WTC11 (cell line): ENCODE results near the gene ABCC4. TPM values are rescaled to one million over a fixed set of nuclear protein-coding genes. Genes with fewer than 3 reads are reported as not detected.

Source experiments
- ATAC-seq: fragments of 200-7000 bp; cut with Tn5 transposase; 2 replicates; pipeline ENCODE4 v1.10.0; 2021; ENCODE audit warnings: mild to moderate bottlenecking, moderate library complexity
- CTCF ChIA-PET: fragments of 300-600 bp; sonication (Branson Sonifier 250); formaldehyde crosslinking; loops from one replicate; lab custom pipeline; 2021; ENCODE audit warnings: antibody characterized with exemption; lab: Charles Lee
- POLR2A ChIA-PET: fragments of 350-600 bp; sonication (Branson Sonifier 250); formaldehyde crosslinking; loops from one replicate; lab custom pipeline; 2021; ENCODE audit warnings: antibody characterized with exemption; lab: Charles Lee
- DNase-seq: peaks from one replicate; pipeline ENCODE4 v3.0.0; 2021; ENCODE audit warnings: low spot score
- H3K27ac Mint-ChIP-seq: 2 replicates; pipeline ENCODE4 v1.8.0; 2021; ENCODE audit warnings: mixed read lengths
- H3K27me3 Mint-ChIP-seq: 2 replicates; pipeline ENCODE4 v1.8.0; 2021; ENCODE audit warnings: low read depth, mild to moderate bottlenecking, moderate library complexity, mixed read lengths
- H3K36me3 Mint-ChIP-seq: 2 replicates; pipeline ENCODE4 v1.8.0; 2021; ENCODE audit warnings: mixed read lengths
- H3K4me1 Mint-ChIP-seq: 2 replicates; pipeline ENCODE4 v1.8.0; 2022; ENCODE audit warnings: mixed read lengths
- H3K4me3 Mint-ChIP-seq: 2 replicates; pipeline ENCODE4 v1.8.0; 2021; ENCODE audit warnings: mild to moderate bottlenecking, moderate library complexity, mixed read lengths
- H3K9me3 Mint-ChIP-seq: 2 replicates; pipeline ENCODE4 v1.8.0; 2021; ENCODE audit warnings: mixed read lengths
- ATF3 ChIP-seq: sonication (generic); formaldehyde crosslinking; conservative IDR thresholded peaks from 2 replicates; pipeline ENCODE4 v1.8.1; 2022; ENCODE audit warnings: mild to moderate bottlenecking, missing genetic modification reagents
- CBFB ChIP-seq: sonication (generic); formaldehyde crosslinking; IDR thresholded peaks from 2 replicates; pipeline ENCODE4 v1.8.1; 2022; ENCODE audit warnings: mild to moderate bottlenecking, low read depth, missing genetic modification reagents
- E2F1 ChIP-seq: sonication (generic); formaldehyde crosslinking; IDR thresholded peaks from 2 replicates; pipeline ENCODE4 v1.8.0; 2022; ENCODE audit warnings: mild to moderate bottlenecking, missing genetic modification reagents
- ESRRA ChIP-seq: sonication (generic); formaldehyde crosslinking; IDR thresholded peaks from 2 replicates; pipeline ENCODE4 v1.8.1; 2022; ENCODE audit warnings: mild to moderate bottlenecking, missing genetic modification reagents, borderline replicate concordance
- FOXP1 ChIP-seq: sonication (generic); formaldehyde crosslinking; IDR thresholded peaks from 2 replicates; pipeline ENCODE4 v1.8.0; 2022; ENCODE audit warnings: missing genetic modification reagents, mild to moderate bottlenecking, moderate library complexity, borderline replicate concordance
- GTF2I ChIP-seq: fragments of 250-450 bp; sonication (Bioruptor Pico); conservative IDR thresholded peaks from 2 replicates; pipeline ENCODE4 v1.4.0; 2021; ENCODE audit warnings: mild to moderate bottlenecking
- HMGA2 ChIP-seq: fragments of 250-450 bp; sonication (Bioruptor Pico); IDR thresholded peaks from 2 replicates; pipeline ENCODE4 v1.4.0; 2021; ENCODE audit warnings: mild to moderate bottlenecking, moderate library complexity
- IRF2 ChIP-seq: sonication (generic); formaldehyde crosslinking; IDR thresholded peaks from 2 replicates; pipeline ENCODE4 v1.8.0; 2022; ENCODE audit warnings: low read depth, missing genetic modification reagents, borderline replicate concordance
- JUN ChIP-seq: sonication (generic); formaldehyde crosslinking; IDR thresholded peaks from 2 replicates; pipeline ENCODE4 v1.8.0; 2023; ENCODE audit warnings: mild to moderate bottlenecking, missing genetic modification reagents
- MYBL2 ChIP-seq: sonication (generic); formaldehyde crosslinking; IDR thresholded peaks from 2 replicates; pipeline ENCODE4 v1.8.1; 2023; ENCODE audit warnings: mild to moderate bottlenecking, moderate library complexity, missing genetic modification reagents
- NFE2L1 ChIP-seq: sonication (generic); formaldehyde crosslinking; IDR thresholded peaks from 2 replicates; pipeline ENCODE4 v1.8.1; 2023; ENCODE audit warnings: missing genetic modification reagents
- NFYB ChIP-seq: sonication (generic); formaldehyde crosslinking; conservative IDR thresholded peaks from 2 replicates; pipeline ENCODE4 v1.8.0; 2022; ENCODE audit warnings: low read depth, missing genetic modification reagents
- NR2C2 ChIP-seq: sonication (generic); formaldehyde crosslinking; IDR thresholded peaks from 2 replicates; pipeline ENCODE4 v1.8.0; 2022; ENCODE audit warnings: mild to moderate bottlenecking, missing genetic modification reagents
- PRRX2 ChIP-seq: fragments of 250-450 bp; sonication (Bioruptor Pico); IDR thresholded peaks from 2 replicates; pipeline ENCODE4 v1.8.0; 2021; ENCODE audit warnings: mild to moderate bottlenecking
- SP1 ChIP-seq: sonication (generic); formaldehyde crosslinking; conservative IDR thresholded peaks from 2 replicates; pipeline ENCODE4 v1.8.1; 2022; ENCODE audit warnings: missing genetic modification reagents
- TEAD4 ChIP-seq: sonication (generic); formaldehyde crosslinking; IDR thresholded peaks from 2 replicates; pipeline ENCODE4 v1.8.0; 2022; ENCODE audit warnings: mild to moderate bottlenecking, missing genetic modification reagents
- ZNF121 ChIP-seq: sonication (generic); formaldehyde crosslinking; IDR thresholded peaks from 2 replicates; pipeline ENCODE4 v1.8.0; 2023; ENCODE audit warnings: missing genetic modification reagents
- ZNF232 ChIP-seq: sonication (generic); formaldehyde crosslinking; IDR thresholded peaks from 2 replicates; pipeline ENCODE4 v1.8.0; 2022; ENCODE audit warnings: mild to moderate bottlenecking, missing genetic modification reagents
- ZNF671 ChIP-seq: fragments of 250-450 bp; sonication (Bioruptor Pico); IDR thresholded peaks from 2 replicates; pipeline ENCODE4 v1.8.0; 2021; ENCODE audit warnings: mild to moderate bottlenecking
- total RNA-seq: library from RNA; stranded (reverse); gene quantifications from 3 replicates; pipeline ENCODE4 v1.2.3, GENCODE V29; 2021
- TF ChIP-seq, protein P1 (sequence below): sonication (generic); formaldehyde crosslinking; IDR thresholded peaks from 2 replicates; pipeline ENCODE4 v1.8.1; 2023; ENCODE audit warnings: mild to moderate bottlenecking, missing genetic modification reagents, moderate library complexity
- TF ChIP-seq, protein P2 (sequence below): sonication (generic); formaldehyde crosslinking; IDR thresholded peaks from 2 replicates; pipeline ENCODE4 v1.8.1; 2023; ENCODE audit warnings: mild to moderate bottlenecking, missing genetic modification reagents
- TF ChIP-seq, protein P3 (sequence below): sonication (generic); formaldehyde crosslinking; IDR thresholded peaks from 2 replicates; pipeline ENCODE4 v1.8.0; 2023; ENCODE audit warnings: missing genetic modification reagents, mild to moderate bottlenecking, borderline replicate concordance
- TF ChIP-seq, protein P4 (sequence below): fragments of 250-450 bp; sonication (Bioruptor Pico); IDR thresholded peaks from 2 replicates; pipeline ENCODE4 v1.9.0; 2021; ENCODE audit warnings: mild to moderate bottlenecking

ABCC4 gene
- total RNA-seq, 1 experiment from 2014 or later: 7.2 TPM

DNA sequence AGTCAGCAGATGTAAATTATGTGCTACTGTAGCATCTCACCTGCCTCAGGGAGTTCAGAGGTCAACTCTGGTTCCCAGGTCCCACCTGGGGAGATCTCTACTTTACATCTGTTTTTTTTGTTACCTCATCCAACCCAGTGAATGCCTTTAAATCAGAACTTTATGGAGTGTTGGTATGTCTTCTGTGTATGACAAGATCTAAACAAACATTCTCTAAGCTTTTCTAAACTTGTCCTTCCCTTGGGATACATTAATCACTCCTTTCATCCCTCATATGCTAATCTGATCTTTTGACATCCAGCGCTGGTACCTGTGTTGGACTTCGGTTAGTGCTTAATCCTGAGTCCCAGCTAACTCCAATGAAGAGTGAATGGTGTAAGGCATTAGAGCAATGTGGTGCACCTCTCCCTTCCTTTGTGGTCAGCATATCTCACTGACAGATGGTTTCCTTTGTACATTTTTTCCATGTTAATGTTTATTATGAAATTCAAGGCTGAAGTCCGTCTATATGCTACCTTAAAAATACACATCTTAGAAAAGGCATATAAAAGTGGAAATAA, 213.4 kb downstream of the ABCC4 start:
- ATAC-seq: no peak
- Mint-ChIP-seq H3K36me3 (peaks cover 7% of the 10 kb centered on the region), H3K9me3 (peaks cover 15% of the 10 kb centered on the region), H3K4me1 (peaks cover 11% of the 10 kb centered on the region), H3K27ac (no peak overlapping the region), H3K27me3 (no peaks in the 10 kb centered on the region), H3K4me3 (no peak overlapping the region)
- POLR2A ChIA-PET: no interaction called here
- CTCF ChIA-PET: interaction anchor here (0.5 kb wide), 1 partner anchor 28 kb away, joined by 4 read pairs; no protein-coding TSS in a partner anchor
- TF ChIP-seq GTF2I (CRISPR knock-in tag): no peak
- no peak for TF ChIP-seq HMGA2 (CRISPR knock-in tag)
- TF ChIP-seq ESRRA (CRISPR knock-in tag): no peak
- TF ChIP-seq ATF3 (CRISPR knock-in tag): no peak
- no peak for TF ChIP-seq SP1
- no peak for TF ChIP-seq NFE2L1 (CRISPR knock-in tag)
- no peak for TF ChIP-seq JUN (CRISPR knock-in tag)
- TF ChIP-seq, protein P1, sequence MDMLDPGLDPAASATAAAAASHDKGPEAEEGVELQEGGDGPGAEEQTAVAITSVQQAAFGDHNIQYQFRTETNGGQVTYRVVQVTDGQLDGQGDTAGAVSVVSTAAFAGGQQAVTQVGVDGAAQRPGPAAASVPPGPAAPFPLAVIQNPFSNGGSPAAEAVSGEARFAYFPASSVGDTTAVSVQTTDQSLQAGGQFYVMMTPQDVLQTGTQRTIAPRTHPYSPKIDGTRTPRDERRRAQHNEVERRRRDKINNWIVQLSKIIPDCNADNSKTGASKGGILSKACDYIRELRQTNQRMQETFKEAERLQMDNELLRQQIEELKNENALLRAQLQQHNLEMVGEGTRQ: no peak
- TF ChIP-seq ZNF121 (CRISPR knock-in tag): no peak
- TF ChIP-seq E2F1 (CRISPR knock-in tag): no peak
- TF ChIP-seq IRF2 (CRISPR knock-in tag): no peak
- TF ChIP-seq, protein P2, sequence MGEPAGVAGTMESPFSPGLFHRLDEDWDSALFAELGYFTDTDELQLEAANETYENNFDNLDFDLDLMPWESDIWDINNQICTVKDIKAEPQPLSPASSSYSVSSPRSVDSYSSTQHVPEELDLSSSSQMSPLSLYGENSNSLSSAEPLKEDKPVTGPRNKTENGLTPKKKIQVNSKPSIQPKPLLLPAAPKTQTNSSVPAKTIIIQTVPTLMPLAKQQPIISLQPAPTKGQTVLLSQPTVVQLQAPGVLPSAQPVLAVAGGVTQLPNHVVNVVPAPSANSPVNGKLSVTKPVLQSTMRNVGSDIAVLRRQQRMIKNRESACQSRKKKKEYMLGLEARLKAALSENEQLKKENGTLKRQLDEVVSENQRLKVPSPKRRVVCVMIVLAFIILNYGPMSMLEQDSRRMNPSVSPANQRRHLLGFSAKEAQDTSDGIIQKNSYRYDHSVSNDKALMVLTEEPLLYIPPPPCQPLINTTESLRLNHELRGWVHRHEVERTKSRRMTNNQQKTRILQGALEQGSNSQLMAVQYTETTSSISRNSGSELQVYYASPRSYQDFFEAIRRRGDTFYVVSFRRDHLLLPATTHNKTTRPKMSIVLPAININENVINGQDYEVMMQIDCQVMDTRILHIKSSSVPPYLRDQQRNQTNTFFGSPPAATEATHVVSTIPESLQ (CRISPR knock-in tag): no peak
- TF ChIP-seq MYBL2 (CRISPR knock-in tag): no peak
- TF ChIP-seq, protein P3, sequence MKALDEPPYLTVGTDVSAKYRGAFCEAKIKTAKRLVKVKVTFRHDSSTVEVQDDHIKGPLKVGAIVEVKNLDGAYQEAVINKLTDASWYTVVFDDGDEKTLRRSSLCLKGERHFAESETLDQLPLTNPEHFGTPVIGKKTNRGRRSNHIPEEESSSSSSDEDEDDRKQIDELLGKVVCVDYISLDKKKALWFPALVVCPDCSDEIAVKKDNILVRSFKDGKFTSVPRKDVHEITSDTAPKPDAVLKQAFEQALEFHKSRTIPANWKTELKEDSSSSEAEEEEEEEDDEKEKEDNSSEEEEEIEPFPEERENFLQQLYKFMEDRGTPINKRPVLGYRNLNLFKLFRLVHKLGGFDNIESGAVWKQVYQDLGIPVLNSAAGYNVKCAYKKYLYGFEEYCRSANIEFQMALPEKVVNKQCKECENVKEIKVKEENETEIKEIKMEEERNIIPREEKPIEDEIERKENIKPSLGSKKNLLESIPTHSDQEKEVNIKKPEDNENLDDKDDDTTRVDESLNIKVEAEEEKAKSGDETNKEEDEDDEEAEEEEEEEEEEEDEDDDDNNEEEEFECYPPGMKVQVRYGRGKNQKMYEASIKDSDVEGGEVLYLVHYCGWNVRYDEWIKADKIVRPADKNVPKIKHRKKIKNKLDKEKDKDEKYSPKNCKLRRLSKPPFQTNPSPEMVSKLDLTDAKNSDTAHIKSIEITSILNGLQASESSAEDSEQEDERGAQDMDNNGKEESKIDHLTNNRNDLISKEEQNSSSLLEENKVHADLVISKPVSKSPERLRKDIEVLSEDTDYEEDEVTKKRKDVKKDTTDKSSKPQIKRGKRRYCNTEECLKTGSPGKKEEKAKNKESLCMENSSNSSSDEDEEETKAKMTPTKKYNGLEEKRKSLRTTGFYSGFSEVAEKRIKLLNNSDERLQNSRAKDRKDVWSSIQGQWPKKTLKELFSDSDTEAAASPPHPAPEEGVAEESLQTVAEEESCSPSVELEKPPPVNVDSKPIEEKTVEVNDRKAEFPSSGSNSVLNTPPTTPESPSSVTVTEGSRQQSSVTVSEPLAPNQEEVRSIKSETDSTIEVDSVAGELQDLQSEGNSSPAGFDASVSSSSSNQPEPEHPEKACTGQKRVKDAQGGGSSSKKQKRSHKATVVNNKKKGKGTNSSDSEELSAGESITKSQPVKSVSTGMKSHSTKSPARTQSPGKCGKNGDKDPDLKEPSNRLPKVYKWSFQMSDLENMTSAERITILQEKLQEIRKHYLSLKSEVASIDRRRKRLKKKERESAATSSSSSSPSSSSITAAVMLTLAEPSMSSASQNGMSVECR: no peak
- no peak for TF ChIP-seq NFYB
- TF ChIP-seq PRRX2: no peak
- no peak for TF ChIP-seq FOXP1 (CRISPR knock-in tag)
- no peak for TF ChIP-seq TEAD4 (CRISPR knock-in tag)
- TF ChIP-seq, all 79 proteins: peak for 0
- DNase-seq: no peak

GRCh38 chr13:95086761-95087160, 214.5 kb downstream of the ABCC4 start:
- DNase-seq (no peak), ATAC-seq (no peak)
- ChIA-PET POLR2A (no interaction called here), CTCF (no interaction called here)
- peaks cover 4% of the 10 kb centered on the region; the same call in 1 of the 2 replicates for H3K9me3 Mint-ChIP-seq
- peaks cover 10% of the 10 kb centered on the region for H3K4me1 Mint-ChIP-seq
- no peak overlapping the region for H3K27ac Mint-ChIP-seq
- H3K27me3 Mint-ChIP-seq: no peaks in the 10 kb centered on the region
- H3K36me3 Mint-ChIP-seq: no peaks in the 10 kb centered on the region; the same call in 1 of the 2 replicates
- TF ChIP-seq CBFB (CRISPR knock-in tag) (no peak), SP1 (no peak), ZNF232 (CRISPR knock-in tag) (no peak), ZNF671 (CRISPR knock-in tag) (no peak), E2F1 (CRISPR knock-in tag) (no peak), NR2C2 (CRISPR knock-in tag) (no peak)
- TF ChIP-seq, protein P4, sequence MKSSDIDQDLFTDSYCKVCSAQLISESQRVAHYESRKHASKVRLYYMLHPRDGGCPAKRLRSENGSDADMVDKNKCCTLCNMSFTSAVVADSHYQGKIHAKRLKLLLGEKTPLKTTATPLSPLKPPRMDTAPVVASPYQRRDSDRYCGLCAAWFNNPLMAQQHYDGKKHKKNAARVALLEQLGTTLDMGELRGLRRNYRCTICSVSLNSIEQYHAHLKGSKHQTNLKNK (CRISPR knock-in tag): no peak
- TF ChIP-seq, protein P1: no peak
- no peak overlapping the region for H3K4me3 Mint-ChIP-seq
